ENCODE results near the gene EIF4A3.

DNA sequence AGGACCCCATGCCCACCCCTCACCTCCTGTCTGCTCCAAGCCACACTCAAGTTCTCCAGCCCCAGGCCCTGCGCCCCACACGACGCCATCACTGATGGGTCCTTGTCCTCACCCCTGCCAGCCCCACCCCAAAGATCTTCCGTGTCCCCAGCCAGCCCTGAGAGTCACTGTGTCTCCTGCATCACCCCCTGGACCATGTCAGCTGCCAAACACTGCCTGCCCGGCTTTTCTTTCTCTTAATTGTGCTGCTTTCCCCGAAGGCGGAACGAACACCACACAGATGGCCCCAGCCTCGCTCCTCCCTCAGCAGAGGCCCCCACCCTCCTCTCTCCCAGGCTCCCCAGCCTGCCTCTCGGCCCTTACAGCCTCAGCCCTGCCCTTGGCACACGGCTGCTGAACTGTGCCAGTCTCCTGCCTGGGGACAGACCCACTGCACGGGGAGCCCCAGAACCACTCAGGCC lies 50.3 kb downstream of the EIF4A3 start:
- TF ChIP-seq, protein P1, sequence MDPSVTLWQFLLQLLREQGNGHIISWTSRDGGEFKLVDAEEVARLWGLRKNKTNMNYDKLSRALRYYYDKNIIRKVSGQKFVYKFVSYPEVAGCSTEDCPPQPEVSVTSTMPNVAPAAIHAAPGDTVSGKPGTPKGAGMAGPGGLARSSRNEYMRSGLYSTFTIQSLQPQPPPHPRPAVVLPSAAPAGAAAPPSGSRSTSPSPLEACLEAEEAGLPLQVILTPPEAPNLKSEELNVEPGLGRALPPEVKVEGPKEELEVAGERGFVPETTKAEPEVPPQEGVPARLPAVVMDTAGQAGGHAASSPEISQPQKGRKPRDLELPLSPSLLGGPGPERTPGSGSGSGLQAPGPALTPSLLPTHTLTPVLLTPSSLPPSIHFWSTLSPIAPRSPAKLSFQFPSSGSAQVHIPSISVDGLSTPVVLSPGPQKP (IDR thresholded peaks at IDR 0.05; ENCODE audit: low read depth, low read length): no peak
- no peak for TF ChIP-seq RCOR1 (IDR thresholded peaks at IDR 0.05; ENCODE audit: low read depth, low read length)
